ENCODE results near the gene COL18A1. TPM values are rescaled to one million over a fixed set of nuclear protein-coding genes. Genes with fewer than 3 reads are reported as not detected.

COL18A1 gene
- total RNA-seq, 3 donors from 2014 or later (not counting 1 experiment from before 2014, with no cell fraction given): 12.3 to 22.3 (median 12.7) TPM

- TF ChIP-seq CTCF (IDR thresholded peaks at IDR 0.05): no peak
- no peaks in the 10 kb centered on the region for H3K9me3 ChIP-seq (ENCODE audit: control insufficient read depth, insufficient read depth, low read length)
- H3K4me3 ChIP-seq (ENCODE audit: low read length): no peak overlapping the region
- H3K36me3 ChIP-seq (ENCODE audit: control insufficient read depth, insufficient read depth, low read length): no peaks in the 10 kb centered on the region
- H3K27me3 Mint-ChIP-seq (ENCODE audit: low read depth in 2 of 2): no peaks in the 10 kb centered on the region
- H3K36me3 Mint-ChIP-seq: no peaks in the 10 kb centered on the region
- ATAC-seq (no peak), DNase-seq (no peak)
- WGBS (ENCODE audit: insufficient coverage): 46% methylated on average over 34 of the region's 34 CpGs
- no peak overlapping the region for H3K4me3 Mint-ChIP-seq
- no peak overlapping the region for H3K27ac ChIP-seq (ENCODE audit: low read length)
- intact Hi-C loops (cut with micrococcal nuclease): no loop called here
- H3K27me3 ChIP-seq (ENCODE audit: control insufficient read depth, insufficient read depth, low read length): no peaks in the 10 kb centered on the region
- H3K4me1 Mint-ChIP-seq: peaks cover 0 to 6% of the 10 kb centered on the region in 2 donors
- H3K9me3 Mint-ChIP-seq: no peaks in the 10 kb centered on the region
- peaks cover 27% of the 10 kb centered on the region for H3K4me1 ChIP-seq (ENCODE audit: control insufficient read depth, insufficient read depth, low read length)
- peak overlapping the region in 1 of 2 donors; percentile 13 for H3K27ac Mint-ChIP-seq
These were observed 130.5 kb downstream of the COL18A1 start for GRCh38 chr21:45535341-45536081.

GRCh38 chr21:45536301-45537081 is 131.5 kb downstream of the COL18A1 start:
- no peaks in the 10 kb centered on the region for H3K36me3 Mint-ChIP-seq

GRCh38 chr21:45537111-45537745 is 132.3 kb downstream of the COL18A1 start:
- peaks cover 35% of the 10 kb centered on the region for H3K4me1 ChIP-seq (ENCODE audit: control insufficient read depth, insufficient read depth, low read length)
- H3K4me3 ChIP-seq (ENCODE audit: low read length): no peak overlapping the region
- no peak for TF ChIP-seq CTCF (IDR thresholded peaks at IDR 0.05)
- DNase-seq (no peak), ATAC-seq (no peak)
- intact Hi-C loops (cut with micrococcal nuclease): no loop called here
- H3K4me1 Mint-ChIP-seq: peaks cover 0 to 10% of the 10 kb centered on the region in 2 donors
- no peaks in the 10 kb centered on the region for H3K27me3 Mint-ChIP-seq (ENCODE audit: low read depth in 2 of 2)
- H3K36me3 ChIP-seq (ENCODE audit: control insufficient read depth, insufficient read depth, low read length): no peaks in the 10 kb centered on the region
- no peaks in the 10 kb centered on the region for H3K9me3 ChIP-seq (ENCODE audit: control insufficient read depth, insufficient read depth, low read length)
- no peaks in the 10 kb centered on the region for H3K9me3 Mint-ChIP-seq
- no peak overlapping the region for H3K4me3 Mint-ChIP-seq
- 93% methylated on average over 37 of the region's 37 CpGs for WGBS (ENCODE audit: insufficient coverage)
- no peaks in the 10 kb centered on the region for H3K27me3 ChIP-seq (ENCODE audit: control insufficient read depth, insufficient read depth, low read length)
- no peak overlapping the region for H3K27ac Mint-ChIP-seq
- H3K27ac ChIP-seq (ENCODE audit: low read length): no peak overlapping the region
- H3K36me3 Mint-ChIP-seq: no peaks in the 10 kb centered on the region

More at GRCh38 chr21:45536301-45537081, 131.5 kb downstream of the COL18A1 start:
- Mint-ChIP-seq H3K27ac (no peak overlapping the region), H3K27me3 (ENCODE audit: low read depth in 2 of 2) (no peaks in the 10 kb centered on the region), H3K4me3 (no peak overlapping the region), H3K4me1 (peaks cover 0 to 10% of the 10 kb centered on the region in 2 donors), H3K9me3 (no peaks in the 10 kb centered on the region)
- Histone ChIP-seq H3K4me1 (ENCODE audit: control insufficient read depth, insufficient read depth, low read length) (peaks cover 32% of the 10 kb centered on the region), H3K27ac (ENCODE audit: low read length) (no peak overlapping the region), H3K27me3 (ENCODE audit: control insufficient read depth, insufficient read depth, low read length) (no peaks in the 10 kb centered on the region), H3K9me3 (ENCODE audit: control insufficient read depth, insufficient read depth, low read length) (no peaks in the 10 kb centered on the region), H3K4me3 (ENCODE audit: low read length) (no peak overlapping the region), H3K36me3 (ENCODE audit: control insufficient read depth, insufficient read depth, low read length) (no peaks in the 10 kb centered on the region)
- ATAC-seq (no peak), DNase-seq (no peak)
- intact Hi-C loops (cut with micrococcal nuclease): no loop called here
- WGBS (ENCODE audit: insufficient coverage): 94% methylated on average over 30 of the region's 31 CpGs
- TF ChIP-seq CTCF (IDR thresholded peaks at IDR 0.05): no peak
